Superior temporal gyrus (tissue), 1 donor: Measurements from ENCODE around the gene CACNA1C.

Source experiments
- DNase-seq: peaks from one replicate; pipeline ENCODE4 v3.0.0-alpha.2; 2016; ENCODE audit errors: extremely low spot score

The CACNA1C gene

DNA sequence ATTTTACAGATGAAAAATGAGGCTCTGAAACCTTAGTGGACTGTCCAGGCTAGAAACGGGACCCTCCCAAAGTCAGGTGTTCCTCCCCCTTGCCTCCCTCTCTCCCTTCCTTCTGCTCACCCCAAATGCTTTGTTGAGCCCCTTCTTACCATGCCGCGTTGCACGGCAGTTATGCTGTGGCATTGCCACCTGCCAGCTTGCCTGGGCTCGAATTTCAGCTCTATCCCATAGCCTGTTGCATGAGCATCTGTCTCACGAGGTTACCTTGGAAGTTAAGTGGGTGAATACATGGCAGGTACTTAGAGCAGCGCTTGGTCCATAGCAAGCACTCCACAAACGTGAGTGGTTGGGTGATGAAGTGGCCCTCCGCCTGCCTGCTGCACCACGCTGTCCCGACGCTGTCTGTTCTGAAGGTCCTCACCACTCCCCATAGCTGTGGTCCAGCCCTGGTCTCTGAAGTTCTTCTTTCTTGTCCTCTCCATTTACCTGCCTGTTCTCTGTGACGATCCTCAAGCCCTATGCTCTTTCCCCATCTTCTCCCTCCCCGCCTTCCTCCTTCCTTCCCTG, 269.9 kb downstream of the CACNA1C start:
- no peak for DNase-seq

DNA sequence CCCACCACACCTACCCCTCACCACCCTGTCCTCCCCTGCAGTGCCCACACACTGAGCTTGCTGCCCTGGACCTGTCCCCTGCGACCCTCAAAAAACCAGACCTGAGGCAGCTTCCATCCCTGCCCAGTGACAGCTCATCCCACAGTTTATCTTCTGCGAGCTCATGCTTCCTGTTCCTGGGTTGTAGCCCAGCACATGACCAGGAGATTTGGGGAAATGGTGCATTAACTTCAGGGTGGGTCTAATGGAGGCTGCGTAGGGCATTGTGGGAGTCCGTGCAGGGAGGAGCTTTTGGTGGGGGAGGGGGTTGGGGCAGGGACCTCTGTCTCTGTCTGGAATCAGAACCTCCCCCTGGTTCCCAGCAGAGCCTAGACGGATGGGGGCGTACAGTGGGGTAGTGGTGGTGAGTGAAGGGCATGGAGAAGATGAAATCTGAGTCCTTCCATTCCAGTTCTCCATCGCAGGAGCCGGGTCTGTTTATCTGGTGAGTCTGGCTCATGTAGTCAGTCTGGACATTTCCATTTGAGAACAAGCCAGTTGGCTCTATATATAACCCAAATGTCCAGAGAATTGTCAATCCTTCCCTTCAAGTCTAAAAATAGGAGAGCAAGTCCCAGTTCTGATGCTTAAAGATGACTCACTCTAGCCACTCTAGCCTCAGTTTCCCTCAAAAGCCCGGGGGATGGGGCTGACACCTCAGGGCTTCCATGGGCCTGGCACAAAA, 270.9 kb downstream of the CACNA1C start:
- DNase-seq, result no peak

DNA sequence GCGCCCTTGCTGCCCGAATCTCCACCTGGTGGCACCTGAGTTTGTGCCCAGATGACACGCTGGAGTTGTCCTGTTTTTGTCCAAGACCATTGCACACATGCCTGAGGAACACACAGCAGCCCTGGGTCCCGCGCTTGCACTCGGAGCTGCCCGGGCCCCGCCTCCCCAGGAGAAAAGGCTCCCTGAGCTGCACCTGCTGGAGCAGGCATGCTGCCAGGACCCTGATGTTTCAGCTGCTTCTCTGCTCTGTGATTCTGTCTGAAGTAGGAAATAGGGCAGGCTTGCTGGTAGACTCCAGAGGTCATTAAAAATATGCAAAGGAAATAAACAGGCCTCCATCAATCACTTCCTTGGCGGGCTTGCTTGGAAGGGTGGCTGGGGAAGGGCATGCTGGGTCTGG, 271.6 kb downstream of the CACNA1C start:
- no peak for DNase-seq

DNA sequence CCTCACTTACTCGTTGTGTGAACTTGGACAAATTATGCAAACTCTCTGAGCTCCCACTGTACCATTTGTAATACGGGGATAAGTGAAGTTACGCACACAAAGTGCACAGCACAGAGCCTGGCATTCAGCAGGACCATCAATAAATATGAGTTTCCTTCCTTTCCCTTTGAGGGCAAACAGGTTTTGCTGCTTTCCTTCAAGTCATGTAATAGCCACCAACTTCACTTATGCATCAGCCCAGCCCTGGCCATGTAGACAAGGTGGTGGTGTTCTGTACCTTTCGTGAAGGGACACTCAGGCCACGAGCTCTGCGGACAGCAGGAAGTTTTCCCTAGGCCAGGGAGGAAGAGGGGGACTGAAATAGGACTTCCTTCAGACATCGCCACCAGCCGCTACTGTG, 272.7 kb downstream of the CACNA1C start:
- no peak for DNase-seq

DNA sequence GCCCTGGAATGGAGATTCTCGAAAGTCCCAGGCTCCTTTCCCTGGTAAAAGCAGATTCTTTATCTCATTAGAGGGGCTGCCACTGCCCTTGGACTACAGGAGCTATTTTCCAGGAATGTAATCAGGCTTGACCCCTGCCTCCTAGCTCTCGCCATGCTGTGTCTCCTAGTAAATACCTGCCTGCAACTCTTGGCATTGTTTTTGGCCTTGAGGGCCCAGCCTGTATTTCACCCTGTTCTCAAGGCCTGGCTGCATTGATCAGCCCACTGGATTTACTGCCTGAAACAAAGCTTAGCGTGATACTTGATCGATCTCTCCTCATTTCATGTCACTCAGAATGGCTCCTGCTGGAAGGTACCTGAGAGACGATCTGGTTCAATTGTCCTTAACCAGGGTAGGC, 273.7 kb downstream of the CACNA1C start:
- no peak for DNase-seq

DNA sequence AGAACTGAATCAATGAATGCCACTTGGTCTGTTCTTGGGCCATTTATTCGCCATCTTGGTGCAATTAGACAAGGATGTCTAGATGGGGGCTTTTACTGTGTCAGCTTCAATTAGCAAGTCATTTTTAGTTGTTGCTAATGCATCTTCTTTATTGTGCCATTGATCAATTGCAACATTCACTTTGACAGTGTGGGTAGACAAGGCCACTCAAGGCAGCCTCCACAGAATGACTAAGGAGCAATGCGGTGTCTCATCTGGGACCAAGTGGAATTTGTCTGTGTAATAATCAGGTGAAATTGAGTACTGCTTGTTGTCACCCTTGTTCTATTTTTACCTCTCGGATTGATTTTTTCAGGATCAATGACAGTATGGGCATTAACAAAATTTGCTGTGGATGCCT, 275.9 kb downstream of the CACNA1C start:
- DNase-seq, result no peak

DNA sequence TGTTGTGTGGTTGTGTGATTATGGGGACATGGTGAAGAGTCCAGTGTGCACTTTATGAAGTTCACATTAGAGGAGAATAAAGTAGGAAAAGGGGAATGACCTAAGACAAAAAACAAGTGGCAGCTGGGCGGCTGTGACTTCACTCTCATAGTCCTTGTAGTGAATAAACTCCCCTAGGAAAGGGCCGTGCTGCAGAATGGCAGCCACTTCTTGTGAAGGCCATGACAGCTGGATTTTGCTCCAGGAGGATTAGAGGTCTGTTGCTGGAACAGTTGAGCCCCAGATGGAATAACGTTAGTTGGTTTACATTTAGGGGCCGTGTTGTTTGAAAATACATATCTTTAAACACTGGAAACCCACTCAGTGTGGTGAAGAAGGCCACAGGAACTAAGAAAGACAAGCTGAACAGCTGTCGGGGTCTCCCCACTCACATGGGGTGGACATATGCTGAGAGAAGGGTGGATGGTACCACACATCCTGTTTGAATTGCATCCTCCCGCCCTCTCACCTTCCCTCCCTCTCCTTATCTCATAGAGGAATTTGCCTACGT, 276.9 kb downstream of the CACNA1C start:
- no peak for DNase-seq

DNA sequence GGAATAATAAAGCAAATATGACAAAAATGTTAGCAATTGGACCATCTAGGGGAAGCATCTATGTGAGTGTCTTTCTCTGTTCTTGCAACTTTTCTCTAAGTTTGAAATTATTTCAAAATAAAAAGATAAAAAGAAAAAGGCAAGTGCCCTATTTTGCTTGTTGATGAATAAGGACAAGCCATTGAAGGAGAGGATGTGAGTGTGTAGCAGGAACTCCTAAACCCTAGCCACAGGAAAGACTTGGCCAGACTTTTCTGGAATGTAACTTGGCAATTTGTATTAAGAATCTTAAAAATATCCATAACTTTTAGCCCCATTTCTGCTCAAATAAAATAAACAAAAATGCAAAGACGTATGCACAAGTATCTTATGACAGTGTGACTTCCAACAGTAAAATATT, 279.4 kb downstream of the CACNA1C start:
- DNase-seq, result no peak

DNA sequence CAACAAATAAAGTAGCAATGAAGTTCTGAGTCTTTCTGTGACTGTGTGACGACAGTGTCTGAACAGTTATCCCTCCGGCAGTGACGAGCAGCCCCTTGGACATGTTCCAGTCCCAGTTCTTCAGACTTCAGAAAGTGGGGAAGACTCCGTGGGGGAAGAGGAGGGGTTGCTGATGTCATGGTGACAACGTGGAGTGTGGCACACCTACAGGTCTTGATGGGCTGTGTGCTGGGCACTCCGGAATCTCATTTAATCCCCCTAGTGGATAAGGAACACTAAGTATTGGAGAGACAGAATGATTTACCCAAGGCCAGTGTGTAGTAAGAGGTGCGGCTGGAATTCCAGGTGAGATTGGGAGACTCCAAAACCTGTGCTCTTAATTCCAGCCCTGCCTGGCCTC, 280.2 kb downstream of the CACNA1C start:
- DNase-seq, result no peak

DNA sequence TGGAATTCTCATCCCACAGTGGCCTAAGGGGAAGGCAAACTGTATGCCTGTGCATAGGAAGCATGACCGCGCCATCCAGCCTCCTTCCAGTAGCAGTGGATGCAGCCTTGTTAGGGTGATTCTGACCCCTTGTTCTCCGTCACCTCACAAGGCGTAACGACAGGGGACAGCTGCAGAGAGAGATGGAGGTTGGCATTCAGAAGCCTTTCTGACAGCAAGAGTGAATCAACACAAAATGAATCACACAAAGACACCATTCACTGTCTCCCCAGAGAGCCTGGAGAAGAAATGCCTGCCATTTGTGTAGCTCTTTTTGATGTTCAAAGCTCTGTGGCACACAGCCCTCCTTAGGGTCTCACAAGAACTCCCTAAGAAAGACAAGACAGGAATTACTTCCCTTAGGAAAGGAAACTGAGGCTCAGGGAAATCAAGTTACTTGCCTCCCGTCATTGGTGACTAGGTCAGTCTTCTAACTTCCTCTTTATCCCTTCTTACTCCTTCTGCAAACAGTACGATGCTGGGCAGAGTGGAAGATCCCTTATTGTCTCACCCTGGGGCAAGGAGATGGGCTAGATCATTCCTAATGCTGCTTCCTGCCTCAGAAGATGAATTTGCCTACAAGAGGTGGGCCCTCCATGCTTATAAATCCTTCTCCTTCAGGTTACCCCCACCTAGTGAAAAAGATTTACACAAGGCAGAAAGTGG, 280.9 kb downstream of the CACNA1C start:
- no peak for DNase-seq

DNA sequence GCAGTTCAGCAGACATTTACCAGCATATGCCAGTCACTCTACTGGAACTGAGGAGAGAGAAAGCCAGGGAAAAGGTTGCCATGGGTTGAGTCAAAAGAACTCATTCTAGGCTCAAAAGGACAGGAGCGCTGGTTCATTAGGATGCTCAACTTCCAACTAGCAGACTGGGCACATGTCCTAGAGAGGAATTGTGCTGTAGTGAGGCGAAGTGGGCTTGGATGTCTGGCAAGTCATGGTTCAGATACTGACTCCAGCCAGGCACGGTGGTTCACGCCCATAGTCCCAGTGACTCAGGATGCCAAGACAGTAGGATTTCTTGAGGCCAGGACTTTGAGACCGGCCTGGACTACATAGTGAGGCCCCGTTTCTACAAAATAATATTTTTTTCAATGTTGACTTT, 281.5 kb downstream of the CACNA1C start:
- DNase-seq, result no peak

DNA sequence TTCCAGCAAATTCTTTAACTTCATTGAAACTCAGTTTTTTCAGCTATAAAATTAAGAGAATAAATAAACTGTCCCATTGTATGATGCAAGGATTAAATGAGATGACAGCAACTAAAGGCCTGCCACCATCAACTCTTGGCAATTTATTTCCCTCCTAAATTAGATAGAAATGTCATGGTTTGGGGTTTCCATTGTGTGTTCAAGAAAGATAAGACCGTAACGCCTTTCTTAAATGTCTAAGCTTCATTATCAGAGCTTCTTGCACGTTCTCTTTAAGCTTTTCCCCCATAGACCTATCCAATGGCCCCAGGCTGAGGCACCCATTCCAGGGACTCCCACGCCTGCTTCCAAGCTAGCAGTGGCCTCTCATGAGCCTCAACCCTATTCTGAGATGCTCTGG, 281.9 kb downstream of the CACNA1C start:
- DNase-seq, result no peak

DNA sequence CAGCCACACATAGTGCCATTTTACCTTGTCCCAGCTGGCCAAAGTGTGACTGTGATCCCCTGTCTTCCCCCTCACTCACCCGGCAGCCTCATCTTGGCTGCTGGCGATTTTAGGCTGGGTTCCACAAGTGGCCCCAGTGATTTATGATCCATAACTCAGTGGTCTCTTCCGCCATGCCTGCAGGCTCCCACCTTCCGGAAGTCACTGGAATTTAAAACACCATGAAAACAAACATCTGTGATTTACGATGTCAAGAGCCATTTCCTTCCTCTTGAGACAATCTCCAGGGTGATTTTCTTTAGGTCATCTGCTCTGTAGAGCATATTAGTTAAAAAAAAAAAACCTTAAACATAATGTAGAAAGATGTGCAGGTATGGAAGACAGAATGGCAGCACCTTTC, 282.3 kb downstream of the CACNA1C start:
- DNase-seq, result no peak

DNA sequence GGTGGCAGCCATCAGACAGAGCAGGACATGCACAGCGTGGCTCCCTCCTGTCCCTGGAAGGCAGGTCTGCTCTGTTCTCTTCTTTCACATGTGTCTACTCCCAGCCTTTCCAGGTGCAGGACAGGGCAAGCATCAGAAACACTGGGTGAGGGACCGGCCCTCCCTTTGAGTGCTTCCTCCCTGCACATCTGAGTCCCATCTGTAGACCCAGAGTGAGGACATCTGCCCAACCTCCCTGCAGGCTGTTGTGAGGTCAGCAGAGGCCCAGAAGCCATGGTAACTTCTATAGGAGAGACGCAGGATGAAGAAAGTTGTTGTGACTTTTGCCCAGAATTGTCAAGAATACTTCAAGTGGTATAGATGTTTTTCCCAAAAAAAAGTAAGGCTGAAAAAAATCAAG, 282.7 kb downstream of the CACNA1C start:
- no peak for DNase-seq

DNA sequence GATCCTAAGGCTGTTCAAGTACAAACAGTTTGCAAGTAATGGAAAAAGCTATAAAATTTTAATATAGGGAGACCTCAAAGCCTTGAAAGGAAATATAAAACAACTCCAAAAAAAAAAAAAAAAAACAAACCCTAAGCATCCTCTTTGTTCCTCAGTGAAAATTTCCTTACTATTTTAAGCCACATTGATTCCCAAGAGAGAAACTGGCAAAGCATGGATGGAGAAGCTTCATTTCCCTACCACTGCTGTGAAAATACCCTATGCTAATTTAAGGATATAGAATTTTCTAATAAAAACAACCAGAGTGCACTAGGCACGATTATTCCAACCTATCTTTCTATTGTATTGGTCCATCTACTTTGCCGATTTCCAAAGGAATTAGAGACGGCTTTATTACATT, 283.1 kb downstream of the CACNA1C start:
- DNase-seq, result no peak

DNA sequence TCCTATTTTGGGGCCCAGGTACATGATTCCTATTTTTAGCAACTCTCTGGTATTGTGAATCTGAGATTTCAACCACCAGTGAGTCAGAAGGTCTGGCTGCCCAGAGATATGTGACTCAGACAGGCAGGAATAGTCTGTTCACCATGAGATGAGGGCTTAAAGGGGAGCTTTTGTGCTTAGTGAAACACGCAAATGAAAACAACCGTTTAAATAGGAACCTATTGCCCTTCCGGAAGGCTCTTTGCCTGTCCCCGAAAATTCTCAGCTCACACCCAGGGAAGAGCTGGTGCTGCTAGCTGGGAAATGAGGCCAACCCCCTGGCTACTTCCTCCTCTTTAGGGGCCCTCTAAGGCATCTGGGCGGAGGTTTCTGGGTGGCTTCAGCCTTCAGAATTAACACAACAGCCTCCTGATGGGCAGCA, 283.6 kb downstream of the CACNA1C start:
- DNase-seq, result peak; percentile 50

DNA sequence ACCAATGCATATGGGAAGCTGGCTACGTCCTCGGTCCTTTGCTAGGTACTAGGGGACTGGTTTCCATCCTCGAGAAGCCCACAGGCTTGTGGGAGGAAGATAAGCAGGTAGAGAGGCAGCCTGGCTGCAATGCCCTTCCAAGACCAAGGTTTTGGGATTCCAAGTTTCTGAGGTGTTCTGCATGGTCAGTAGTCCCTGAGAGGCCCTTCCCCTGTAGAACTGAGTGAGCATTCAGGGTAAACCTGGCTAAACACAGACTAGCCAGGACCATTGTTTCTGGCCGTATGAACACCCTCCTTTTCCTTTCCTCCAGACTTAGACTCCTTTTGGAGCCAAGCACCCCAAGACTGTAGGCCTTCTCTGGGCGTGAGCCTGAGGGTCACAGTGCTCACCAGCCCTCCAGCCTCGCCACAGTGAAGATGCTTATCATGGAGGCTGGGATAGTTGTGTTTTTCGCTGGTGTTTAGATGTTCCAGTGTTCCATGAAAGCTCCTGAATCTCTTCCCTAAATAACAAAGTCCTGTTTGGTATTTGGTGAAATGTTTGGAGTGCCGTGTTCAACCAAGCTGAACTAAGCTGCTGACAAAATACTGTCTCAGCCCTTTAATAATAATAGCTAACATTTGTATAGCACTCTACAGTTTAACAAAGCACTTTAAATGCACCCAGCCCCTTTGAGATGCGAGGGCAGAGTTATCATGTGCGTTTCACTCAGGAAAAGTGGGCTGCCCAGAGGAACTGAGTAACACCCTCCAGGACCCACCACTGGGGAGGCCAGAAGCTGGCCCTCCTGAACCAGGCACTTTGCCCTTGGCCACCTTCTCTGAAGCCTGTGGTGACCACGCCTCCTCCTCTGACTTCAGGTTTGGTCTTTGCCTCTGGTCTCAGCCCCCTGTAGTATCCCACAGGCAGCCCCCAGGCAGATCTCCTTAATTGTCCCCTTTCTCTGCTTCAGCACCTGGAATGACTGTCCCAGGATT, 284.5 kb downstream of the CACNA1C start:
- no peak for DNase-seq

DNA sequence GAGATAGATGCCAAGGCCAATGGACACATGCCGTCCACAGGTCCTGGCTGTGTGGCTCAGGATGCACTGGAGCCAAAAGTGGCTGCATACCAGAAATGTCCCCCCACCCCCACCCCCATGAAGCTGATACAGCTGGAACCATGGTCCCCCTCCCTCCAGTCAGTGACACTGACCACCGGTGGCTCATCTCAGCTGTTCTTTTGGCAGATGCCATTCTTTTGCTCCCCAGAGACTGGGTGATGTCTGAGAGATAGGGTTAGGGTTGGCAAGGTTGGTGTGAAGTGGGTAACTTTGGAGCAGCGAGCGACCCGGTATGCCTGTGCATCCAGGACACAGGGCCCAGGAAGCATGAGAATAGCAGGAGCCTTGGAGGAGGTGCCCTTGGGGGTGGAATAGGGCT, 285.6 kb downstream of the CACNA1C start:
- DNase-seq, result no peak

DNA sequence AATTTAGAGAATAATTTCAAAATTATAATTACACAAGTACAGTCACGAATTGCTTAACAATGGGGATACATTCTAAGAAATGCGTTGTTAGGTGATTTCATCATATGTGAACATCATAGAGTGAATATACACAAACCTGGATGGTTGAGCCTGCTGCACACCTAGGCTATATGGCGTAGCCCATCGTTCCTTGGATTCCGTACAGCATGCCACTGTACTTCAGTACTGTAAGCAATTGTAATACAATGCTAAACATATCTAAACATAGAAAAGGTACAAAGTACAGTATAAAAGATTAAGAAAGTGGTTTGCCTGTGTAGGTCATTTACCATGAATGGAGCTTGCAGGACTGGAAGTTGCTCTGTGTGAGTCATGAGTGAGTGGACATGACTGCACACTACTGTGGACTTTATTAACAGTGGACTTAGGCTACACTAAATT, 286.2 kb downstream of the CACNA1C start:
- DNase-seq, result no peak

DNA sequence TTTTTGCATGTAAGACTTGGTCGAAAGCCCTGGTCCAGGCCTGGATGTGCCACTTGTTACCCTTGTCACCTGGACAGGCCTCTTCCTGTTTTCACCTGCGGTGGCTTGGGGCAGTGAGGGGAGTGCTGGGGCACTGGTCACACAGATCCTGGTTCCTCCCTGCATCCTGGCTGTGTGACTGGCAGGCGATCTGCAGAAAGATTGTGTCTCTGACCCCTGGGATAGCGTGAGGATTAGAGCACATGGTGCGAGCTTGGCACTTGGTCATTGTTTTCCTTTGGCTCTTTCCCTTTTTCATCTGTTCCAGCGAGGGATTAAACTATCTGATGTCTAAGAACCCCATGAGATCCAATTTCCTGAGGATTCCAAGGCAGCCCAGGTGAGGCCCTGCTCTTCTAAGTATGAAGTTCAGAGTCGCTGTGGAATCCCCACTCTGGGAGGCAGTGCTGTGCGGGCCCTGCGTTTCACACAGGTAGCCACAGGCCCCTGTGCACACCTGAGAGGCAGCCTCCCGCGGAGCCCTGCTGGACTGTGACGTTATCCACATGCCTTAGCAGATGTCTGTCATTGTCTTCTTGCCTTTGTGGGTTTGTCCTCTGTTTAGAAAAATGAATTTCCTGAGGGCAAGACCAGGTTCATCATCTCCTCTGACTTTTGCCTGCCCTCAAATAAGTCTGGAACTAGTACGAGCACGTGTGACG, 288.4 kb downstream of the CACNA1C start:
- no peak for DNase-seq

DNA sequence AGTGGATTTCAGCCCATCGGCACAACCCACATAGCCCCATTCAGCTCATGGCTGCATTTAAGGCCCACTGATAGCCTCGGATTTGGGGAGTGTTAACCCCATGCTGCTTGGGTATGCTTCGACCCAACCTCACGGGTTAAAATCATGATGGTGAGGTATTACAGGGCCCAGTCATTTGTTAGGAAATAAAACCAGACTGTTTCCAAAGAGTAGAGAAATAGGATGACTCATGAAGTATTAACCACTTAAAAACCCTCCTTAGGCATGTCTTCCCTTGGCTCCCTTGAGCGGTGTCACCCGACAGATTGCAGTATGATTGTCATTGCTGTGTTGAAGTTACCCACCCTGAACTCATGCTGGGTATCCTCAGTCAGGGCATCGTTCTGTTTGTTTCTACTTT, 289.1 kb downstream of the CACNA1C start:
- DNase-seq, result no peak
